ENCODE data around the gene OR8B8.

DNA sequence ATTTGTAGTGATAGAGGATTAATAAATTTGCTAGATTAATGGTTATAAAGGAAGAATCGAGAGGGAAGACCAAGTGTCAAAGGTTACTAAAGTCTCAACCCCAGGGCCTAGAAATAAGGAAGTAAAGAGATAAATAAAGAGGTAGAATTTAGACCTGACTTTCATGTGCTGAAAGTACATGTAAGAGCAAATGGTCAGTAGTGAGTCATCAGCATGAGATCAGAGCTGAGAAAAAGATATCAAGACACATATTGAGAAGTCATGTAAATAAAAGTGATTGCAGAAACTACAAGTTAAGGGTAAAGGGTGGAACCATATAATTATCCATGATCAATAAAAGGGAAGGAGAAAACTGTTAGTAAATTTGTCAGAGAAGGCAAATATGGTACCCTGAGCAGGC, 1.4 kb upstream of the OR8B8 start:
- TF ChIP-seq CTCF (IDR thresholded peaks at IDR 0.05; ENCODE audit: extremely low read depth in 1 of 2, insufficient read depth in 1 of 2, low read depth in 1 of 2, low read length in 2 of 2) (no peak), POLR2A (IDR thresholded peaks at IDR 0.05; ENCODE audit: low read depth, low read length) (no peak), POLR2AphosphoS5 (IDR thresholded peaks at IDR 0.05; ENCODE audit: insufficient read depth, low read depth, low read length) (no peak), EZH2 (IDR thresholded peaks at IDR 0.05; ENCODE audit: borderline replicate concordance, low read depth, low read length, severe bottlenecking) (no peak), FOS (IDR thresholded peaks at IDR 0.05; ENCODE audit: borderline replicate concordance, insufficient read depth, low read length) (no peak), JUN (IDR thresholded peaks at IDR 0.05; ENCODE audit: borderline replicate concordance, insufficient read depth, insufficient read length, low read depth) (no peak)

Data from endothelial cell of umbilical vein (primary cell).